ENCODE results near the gene NCOR1. TPM values are rescaled to one million over a fixed set of nuclear protein-coding genes. Genes with fewer than 3 reads are reported as not detected.
A peak's percentile ranks its signal among the peaks of the same experiment; 100 is the strongest.

The NCOR1 gene
- total and polyA plus RNA-seq, 9 of the 15 experiments (the other 6 are each of a cell fraction or from before 2014, with no cell fraction given) = 20.2 to 66.5 (median 50.9) TPM

GRCh38 chr17:15981646-15982580 lies 233.4 kb downstream of the NCOR1 start:
- peak; percentile 93 for FAIRE-seq
- ATAC-seq = peak; percentile 79
- intact Hi-C loops (cut with micrococcal nuclease) = loop anchor here (5.0 kb wide), 1 partner anchor 35 kb away; the partner anchor contains the start of gene ADORA2B
- peaks cover 5% of the 10 kb centered on the region; the same call in 2 of the 3 replicates for H3K79me2 ChIP-seq (ENCODE audit: control insufficient read depth, insufficient read depth, low read length)
- peak overlapping the region; percentile 60; the same call in 1 of the 2 replicates for H2AFZ ChIP-seq (ENCODE audit: low read depth, low read length)
- BruUV-seq (replicated peaks) = no TSS peak
- POLR2A ChIA-PET = interaction anchor here (1.0 kb wide), 1 partner anchor 37 kb away, joined by 3 read pairs; the partner anchor contains the start of gene ADORA2B
- in situ Hi-C loops (cut with MboI) = no loop called here
- H3K9me1 ChIP-seq (ENCODE audit: control insufficient read depth, insufficient read depth, low read length) = no peaks in the 10 kb centered on the region
- no peaks in the 10 kb centered on the region for H3K9me3 ChIP-seq (replicated peaks; ENCODE audit: control insufficient read depth, insufficient read depth, low read depth, low read length)
- peaks cover 20 to 34% of the 10 kb centered on the region in 2 experiments; a peak in 4 of 5 replicates for H3K4me1 ChIP-seq (replicated peaks in 1 of 2; ENCODE audit: control insufficient read depth in 2 of 2, insufficient read depth in 2 of 2, low read length in 2 of 2)
- H3K36me3 ChIP-seq (ENCODE audit: control insufficient read depth, insufficient read depth, low read length) = peaks cover 35% of the 10 kb centered on the region; the same call in 2 of the 3 replicates
- H3K4me3 ChIP-seq = no peak overlapping the region
- DNase-seq (ENCODE audit: extremely low read depth in 1 of 4, low spot score in 3 of 4) = peak; percentile 26 to 74 (median 44)
- no peaks in the 10 kb centered on the region for H4K20me1 ChIP-seq (replicated peaks; ENCODE audit: control insufficient read depth, insufficient read depth, low read length)
- peak overlapping the region; percentile 83 for H3K27ac ChIP-seq (ENCODE audit: extremely low read depth, low read depth, low read length)
- peak overlapping the region; percentile 51 for H3K4me2 ChIP-seq (ENCODE audit: insufficient read depth, low read length)
- H3K9ac ChIP-seq (ENCODE audit: insufficient read depth in 1 of 2, low read depth in 2 of 2, low read length in 2 of 2) = peak overlapping the region in 1 of 2 experiments; percentile 62; a peak in 2 of 4 replicates
- no peaks in the 10 kb centered on the region for H3K27me3 ChIP-seq (ENCODE audit: control insufficient read depth in 2 of 2, insufficient read depth in 2 of 2, low read length in 2 of 2)
- CTCF ChIA-PET (ENCODE audit: low intra/inter-chr PET ratio) = no interaction called here
- WGBS (ENCODE audit: insufficient coverage, low coverage, missing lambda C conversion rate) = 6% methylated on average over 5 of the region's 5 CpGs
- TF ChIP-seq TRIM28 (IDR thresholded peaks at IDR 0.05) (no peak), ZNF740 (CRISPR knock-in tag; IDR thresholded peaks at IDR 0.05) (no peak), ZNF740 (tag; IDR thresholded peaks at IDR 0.05) (no peak), ARID1B (IDR thresholded peaks at IDR 0.05) (peak; percentile 86), FOSL1 (tag; conservative IDR thresholded peaks at IDR 0.05) (no peak), ZNF316 (IDR thresholded peaks at IDR 0.05) (peak; percentile 98), NBN (IDR thresholded peaks at IDR 0.05; ENCODE audit: low read depth) (peak; percentile 47; the same call in 1 of the 2 replicates), ETV1 (tag; conservative IDR thresholded peaks at IDR 0.05; ENCODE audit: low read depth) (no peak), NFATC3 (IDR thresholded peaks at IDR 0.05) (no peak), SMARCA4 (IDR thresholded peaks at IDR 0.05) (peak; percentile 90), YY1 (IDR thresholded peaks at IDR 0.05; ENCODE audit: borderline replicate concordance in 1 of 3, control insufficient read depth in 1 of 3, extremely low read depth in 1 of 3, insufficient read depth in 3 of 3, insufficient read length in 1 of 3, insufficient replicate concordance in 2 of 3, low read depth in 1 of 3, low read length in 2 of 3) (no peak), CREBBP (IDR thresholded peaks at IDR 0.05; ENCODE audit: low read depth, low read length) (no peak), SOX6 (IDR thresholded peaks at IDR 0.05) (peak; percentile 71), JUND (IDR thresholded peaks at IDR 0.05; ENCODE audit: borderline replicate concordance, low read depth, low read length) (peak; percentile 26; the same call in 1 of the 2 replicates), JUND (tag; IDR thresholded peaks at IDR 0.05; ENCODE audit: borderline replicate concordance, low read depth, low read length) (peak; percentile 20; the same call in 1 of the 3 replicates), ZNF512 (tag; IDR thresholded peaks at IDR 0.05) (no peak), FOXJ3 (CRISPR knock-in tag; IDR thresholded peaks at IDR 0.05) (no peak), BACH1 (tag; IDR thresholded peaks at IDR 0.05) (0 out of 2 replicates have a peak, but pooled peaks have one; percentile 59), SMARCE1 (IDR thresholded peaks at IDR 0.05) (peak; percentile 84), POLR2B (IDR thresholded peaks at IDR 0.05; ENCODE audit: low read depth, partially characterized antibody) (no peak)
